OCI-LY3 (cell line): Measurements from ENCODE around the gene CCDC9B.

Source experiments
- H2AFZ ChIP-seq: fragments of 200-600, 300-600 bp; shearing (Covaris generic); 2 replicates; pipeline ENCODE4 v1.6.0; 2014; ENCODE audit warnings: antibody characterized with exemption, low read depth, low read length
- H3K27ac ChIP-seq: fragments of 200-600, 300-600 bp; sonication (generic); 2 replicates; pipeline ENCODE4 v1.5.1; 2014; ENCODE audit warnings: mild to moderate bottlenecking, low read length, moderate library complexity, mixed read lengths
- H3K27me3 ChIP-seq: fragments of 200-600, 300-600 bp; sonication (generic); 2 replicates; pipeline ENCODE4 v1.6.1; 2014; ENCODE audit warnings: low read depth, low read length, mixed read lengths
- H3K36me3 ChIP-seq: fragments of 200-600, 300-600 bp; sonication (generic); replicated peaks from 2 replicates; pipeline ENCODE3; 2014; ENCODE audit warnings: low read depth, low read length, mixed read lengths
- H3K4me1 ChIP-seq: fragments of 300-600, 200-600 bp; sonication (generic); 2 replicates; pipeline ENCODE4 v1.6.1; 2014; ENCODE audit warnings: low read length, mixed read lengths
- H3K4me2 ChIP-seq: fragments of 200-600, 300-600 bp; sonication (generic); 2 replicates; pipeline ENCODE4 v1.6.1; 2014; ENCODE audit warnings: low read length, mixed read lengths
- H3K4me3 ChIP-seq: fragments of 300-600, 200-600 bp; sonication (generic); 2 replicates; pipeline ENCODE4 v1.5.1; 2014; ENCODE audit warnings: antibody characterized with exemption, mild to moderate bottlenecking, low read length, moderate library complexity
- H3K79me2 ChIP-seq: fragments of 300-600, 200-600 bp; shearing (Covaris generic); 2 replicates; pipeline ENCODE4 v1.6.1; 2014; ENCODE audit warnings: mild to moderate bottlenecking, low read length, mixed read lengths
- H3K9ac ChIP-seq: fragments of 300-600, 200-600 bp; shearing (Covaris generic); 2 replicates; pipeline ENCODE4 v1.6.0; 2014; ENCODE audit warnings: mild to moderate bottlenecking, low read length, moderate library complexity
- H3K9me3 ChIP-seq: fragments of 200-600, 300-600 bp; shearing (Covaris generic); 2 replicates; pipeline ENCODE4 v1.6.1; 2014; ENCODE audit warnings: low read length, mixed read lengths; ENCODE audit not compliant: insufficient read depth
- H4K20me1 ChIP-seq: fragments of 200-600, 300-600 bp; sonication (generic); 2 replicates; pipeline ENCODE4 v1.6.1; 2016; ENCODE audit warnings: low read length, mixed read lengths; ENCODE audit not compliant: insufficient read depth
- EZH2phosphoT487 ChIP-seq: fragments of 200-600 bp; shearing (Covaris generic); IDR thresholded peaks from 2 replicates; pipeline ENCODE4 v1.6.1; 2018; ENCODE audit warnings: antibody characterized with exemption, mixed run types, low read depth
- TF ChIP-seq, protein P1 (sequence below): fragments of 200-600, 300-600 bp; sonication (generic); IDR thresholded peaks from 2 replicates; pipeline ENCODE4 v1.5.1; 2014; ENCODE audit warnings: antibody characterized with exemption, low read length, low read depth

Gene CCDC9B

DNA sequence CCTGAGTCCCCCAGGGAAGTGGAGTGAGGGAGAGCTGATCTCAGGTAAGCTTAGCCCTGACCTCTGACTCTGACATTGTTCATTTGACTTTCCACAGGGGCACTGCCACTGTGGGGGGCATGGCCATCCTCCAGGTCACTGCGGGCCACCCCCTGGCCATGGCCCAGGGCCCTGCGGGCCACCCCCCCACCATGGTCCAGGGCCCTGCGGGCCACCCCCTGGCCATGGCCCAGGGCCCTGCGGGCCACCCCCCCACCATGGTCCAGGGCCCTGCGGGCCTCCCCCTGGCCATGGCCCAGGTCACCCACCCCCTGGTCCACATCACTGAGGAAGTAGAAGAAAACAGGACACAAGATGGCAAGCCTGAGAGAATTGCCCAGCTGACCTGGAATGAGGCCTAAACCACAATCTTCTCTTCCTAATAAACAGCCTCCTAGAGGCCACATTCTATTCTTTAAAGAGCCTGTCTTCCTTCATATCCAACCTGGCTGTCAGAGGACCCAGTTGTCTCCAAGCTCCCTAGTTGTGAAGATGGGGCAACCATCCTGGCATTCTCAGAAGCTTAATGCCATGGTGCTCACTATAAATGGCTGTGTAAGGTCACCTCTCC is 15.3 kb upstream of the CCDC9B start:
- H3K36me3 ChIP-seq = no peaks in the 10 kb centered on the region
- H3K4me1 ChIP-seq = peaks cover 17% of the 10 kb centered on the region; the same call in 1 of the 2 replicates
- no peak overlapping the region for H3K4me2 ChIP-seq
- 0 out of 2 replicates have a peak, but pooled peaks cover 4% of the 10 kb centered on the region for H4K20me1 ChIP-seq
- H2AFZ ChIP-seq = no peak overlapping the region
- H3K4me3 ChIP-seq = no peak overlapping the region
- H3K9me3 ChIP-seq = no peaks in the 10 kb centered on the region
- H3K27me3 ChIP-seq = no peaks in the 10 kb centered on the region
- no peak overlapping the region for H3K27ac ChIP-seq
- no peak overlapping the region for H3K9ac ChIP-seq
- no peaks in the 10 kb centered on the region for H3K79me2 ChIP-seq
- TF ChIP-seq, protein P1, sequence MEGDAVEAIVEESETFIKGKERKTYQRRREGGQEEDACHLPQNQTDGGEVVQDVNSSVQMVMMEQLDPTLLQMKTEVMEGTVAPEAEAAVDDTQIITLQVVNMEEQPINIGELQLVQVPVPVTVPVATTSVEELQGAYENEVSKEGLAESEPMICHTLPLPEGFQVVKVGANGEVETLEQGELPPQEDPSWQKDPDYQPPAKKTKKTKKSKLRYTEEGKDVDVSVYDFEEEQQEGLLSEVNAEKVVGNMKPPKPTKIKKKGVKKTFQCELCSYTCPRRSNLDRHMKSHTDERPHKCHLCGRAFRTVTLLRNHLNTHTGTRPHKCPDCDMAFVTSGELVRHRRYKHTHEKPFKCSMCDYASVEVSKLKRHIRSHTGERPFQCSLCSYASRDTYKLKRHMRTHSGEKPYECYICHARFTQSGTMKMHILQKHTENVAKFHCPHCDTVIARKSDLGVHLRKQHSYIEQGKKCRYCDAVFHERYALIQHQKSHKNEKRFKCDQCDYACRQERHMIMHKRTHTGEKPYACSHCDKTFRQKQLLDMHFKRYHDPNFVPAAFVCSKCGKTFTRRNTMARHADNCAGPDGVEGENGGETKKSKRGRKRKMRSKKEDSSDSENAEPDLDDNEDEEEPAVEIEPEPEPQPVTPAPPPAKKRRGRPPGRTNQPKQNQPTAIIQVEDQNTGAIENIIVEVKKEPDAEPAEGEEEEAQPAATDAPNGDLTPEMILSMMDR = no peak
- no peak for TF ChIP-seq EZH2phosphoT487

DNA sequence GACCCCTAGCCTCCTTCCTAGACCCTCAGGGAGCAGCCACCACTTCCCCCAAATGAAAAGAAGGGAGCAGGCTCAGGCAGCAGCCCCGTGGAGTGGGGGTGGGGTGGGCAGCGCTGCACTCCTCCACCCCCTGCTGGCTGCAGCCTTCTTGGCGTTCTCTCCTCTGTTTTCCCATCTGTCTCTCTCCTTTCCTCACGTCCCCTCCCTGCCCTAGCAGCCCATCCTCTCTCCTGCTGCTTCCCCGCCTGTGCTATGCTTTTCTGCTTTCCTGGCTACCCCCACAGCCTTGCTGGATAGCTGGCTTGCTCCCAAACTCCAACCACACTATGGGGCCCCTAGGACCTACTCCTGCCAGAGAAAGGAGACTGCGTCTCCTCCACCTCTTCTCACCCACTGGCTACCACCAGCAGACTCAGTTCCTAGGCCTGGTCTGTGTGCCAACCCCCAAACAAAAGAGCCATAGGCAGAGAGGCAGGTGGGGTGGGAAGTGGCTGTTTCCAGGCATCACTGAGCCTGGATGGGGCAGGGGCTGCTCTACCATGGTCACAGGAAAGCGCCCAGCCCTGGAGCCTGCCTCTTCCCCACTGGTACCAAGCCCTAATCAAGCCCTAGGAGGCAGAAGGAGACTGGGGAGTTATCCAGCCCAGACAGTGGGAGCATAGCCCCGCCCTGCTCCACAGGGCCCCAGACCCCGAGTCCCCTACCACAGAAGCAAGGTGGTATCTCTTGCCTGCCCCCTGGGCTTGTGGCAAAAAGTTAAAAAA is 13.9 kb upstream of the CCDC9B start:
- peaks cover 17% of the 10 kb centered on the region; the same call in 1 of the 2 replicates for H3K4me1 ChIP-seq
- H3K9me3 ChIP-seq = no peaks in the 10 kb centered on the region
- H2AFZ ChIP-seq = no peak overlapping the region
- no peak overlapping the region for H3K4me3 ChIP-seq
- TF ChIP-seq EZH2phosphoT487 = no peak
- TF ChIP-seq, protein P1 = peak; percentile 33; the same call in 1 of the 2 replicates
- H3K9ac ChIP-seq = no peak overlapping the region
- H3K36me3 ChIP-seq = no peaks in the 10 kb centered on the region
- H3K27me3 ChIP-seq = no peaks in the 10 kb centered on the region
- H3K79me2 ChIP-seq = no peaks in the 10 kb centered on the region
- H3K4me2 ChIP-seq = peak overlapping the region; percentile 42
- no peak overlapping the region for H3K27ac ChIP-seq
- H4K20me1 ChIP-seq = 0 out of 2 replicates have a peak, but pooled peaks cover 4% of the 10 kb centered on the region

DNA sequence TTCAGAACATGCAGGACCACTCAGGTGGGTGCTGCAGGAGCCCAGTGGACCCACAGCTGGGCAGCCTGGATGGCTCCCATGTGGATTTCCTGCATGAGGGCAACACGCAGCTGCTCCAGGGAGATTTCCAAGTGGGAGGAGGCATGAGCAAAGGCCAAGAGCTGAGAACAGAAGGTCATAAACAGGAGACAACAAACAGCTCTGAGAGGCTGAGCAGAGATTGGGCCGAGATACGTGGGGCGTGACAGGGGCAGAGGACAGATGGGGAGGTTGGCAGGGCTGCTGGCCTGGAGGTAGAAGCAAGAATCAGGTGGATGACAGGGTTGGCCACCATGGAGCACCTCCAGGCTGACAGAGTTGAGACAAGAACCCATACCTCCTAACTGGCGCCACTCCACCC is 13.0 kb upstream of the CCDC9B start:
- no peaks in the 10 kb centered on the region for H3K27me3 ChIP-seq
- H3K36me3 ChIP-seq = no peaks in the 10 kb centered on the region
- H3K79me2 ChIP-seq = no peaks in the 10 kb centered on the region
- 0 out of 2 replicates have a peak, but pooled peaks cover 2% of the 10 kb centered on the region for H4K20me1 ChIP-seq
- H2AFZ ChIP-seq = no peak overlapping the region
- no peak overlapping the region for H3K9ac ChIP-seq
- H3K4me3 ChIP-seq = no peak overlapping the region
- no peaks in the 10 kb centered on the region for H3K9me3 ChIP-seq
- H3K27ac ChIP-seq = no peak overlapping the region
- TF ChIP-seq, protein P1 = no peak
- TF ChIP-seq EZH2phosphoT487 = no peak
- no peak overlapping the region for H3K4me2 ChIP-seq
- H3K4me1 ChIP-seq = peaks cover 13% of the 10 kb centered on the region; the same call in 1 of the 2 replicates

DNA sequence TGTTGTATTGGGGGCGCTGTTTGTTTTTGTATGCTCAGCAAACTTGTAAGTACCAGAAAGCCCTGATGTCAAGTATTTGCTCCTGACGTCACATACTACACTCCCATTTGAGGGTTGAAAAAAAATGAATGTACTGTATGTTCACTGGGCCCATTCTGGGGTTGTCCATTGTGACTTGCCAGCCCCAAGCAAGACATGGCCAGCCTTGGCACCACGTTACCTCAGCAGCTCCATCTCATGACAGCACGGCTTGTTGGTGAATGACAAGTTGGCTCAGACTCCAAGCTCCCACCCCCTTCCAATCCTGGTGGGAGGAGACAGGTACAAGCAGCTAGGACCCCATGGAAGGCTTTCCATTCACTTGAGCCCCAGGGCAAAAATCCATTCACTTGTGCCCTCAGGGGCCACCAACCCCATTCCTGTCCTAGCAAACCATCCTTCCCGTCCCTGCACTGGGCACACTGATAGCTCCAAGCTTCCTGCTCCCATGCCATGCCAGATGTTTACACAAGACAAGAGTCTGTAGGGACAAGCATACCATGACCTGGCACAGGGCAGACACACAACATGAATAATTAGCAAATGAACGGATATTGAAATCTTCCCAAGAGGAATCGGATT is 11.7 kb upstream of the CCDC9B start:
- H2AFZ ChIP-seq = no peak overlapping the region
- no peaks in the 10 kb centered on the region for H3K27me3 ChIP-seq
- no peak overlapping the region for H3K4me3 ChIP-seq
- H3K79me2 ChIP-seq = no peaks in the 10 kb centered on the region
- no peak overlapping the region for H3K4me2 ChIP-seq
- TF ChIP-seq, protein P1 = no peak
- TF ChIP-seq EZH2phosphoT487 = no peak
- H3K27ac ChIP-seq = no peak overlapping the region
- peaks cover 6% of the 10 kb centered on the region; the same call in 1 of the 2 replicates for H3K4me1 ChIP-seq
- H4K20me1 ChIP-seq = no peaks in the 10 kb centered on the region
- H3K9me3 ChIP-seq = no peaks in the 10 kb centered on the region
- H3K36me3 ChIP-seq = no peaks in the 10 kb centered on the region
- no peak overlapping the region for H3K9ac ChIP-seq
